SK-N-MC (cell line): Measurements from ENCODE around the gene TVP23C.

Experiments
- EZH2 ChIP-seq: fragments of 200-600 bp; sonication (generic); IDR thresholded peaks from one replicate; pipeline ENCODE4 v1.6.1; 2017; ENCODE audit warnings: antibody characterized with exemption
- FOXP2 ChIP-seq: optimal IDR thresholded peaks from 2 replicates; pipeline ENCODE3; 2011; ENCODE audit warnings: mild to moderate bottlenecking, moderate library complexity; ENCODE audit not compliant: insufficient read depth; ENCODE audit errors: extremely low read length, control extremely low read depth
- POLR2AphosphoS5 ChIP-seq: IDR thresholded peaks from 2 replicates; pipeline ENCODE4 v1.6.1; 2012; ENCODE audit warnings: mild to moderate bottlenecking, low read depth, low read length, borderline replicate concordance

GRCh38 chr17:15516150-15516549 is 47.1 kb downstream of the TVP23C start:
- no peak for TF ChIP-seq POLR2AphosphoS5
- no peak for TF ChIP-seq EZH2
- no peak for TF ChIP-seq FOXP2
